ENCODE results near the gene IL17RE.

The IL17RE gene

DNA sequence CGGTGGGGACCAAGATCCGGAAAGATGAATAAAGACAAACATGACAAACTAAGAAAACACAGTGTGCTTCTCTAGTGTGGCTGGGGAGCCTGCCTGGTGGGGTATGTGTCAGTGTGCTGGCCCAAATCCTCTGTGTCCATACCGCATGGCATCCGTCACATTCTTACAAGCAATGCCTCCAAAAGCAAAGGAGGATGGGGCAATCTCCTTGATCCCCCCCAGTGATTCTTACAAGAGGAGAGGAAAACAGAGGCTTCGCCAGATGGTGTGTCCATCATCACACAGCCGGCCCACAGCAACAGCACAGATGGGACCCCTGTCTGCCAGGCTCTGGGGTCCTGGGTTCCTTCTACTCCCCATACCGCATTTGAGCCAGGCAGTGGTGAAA lies 13.7 kb downstream of the IL17RE start (continued):
- no peak for TF ChIP-seq ESRRG (CRISPR knock-in tag; IDR thresholded peaks at IDR 0.05)

- TF ChIP-seq ZFP3 (CRISPR knock-in tag; IDR thresholded peaks at IDR 0.05) (peak; percentile 92), RARB (CRISPR knock-in tag; IDR thresholded peaks at IDR 0.05) (no peak)
- ATAC-seq = peak; percentile 97
These were observed 14.4 kb downstream of the IL17RE start, which contains the start of gene IL17RC for GRCh38 chr3:9916734-9917680. IL17RC (plus strand) TSS chr3:9917098; CDS start chr3:9917316, 218 bp downstream.

DNA sequence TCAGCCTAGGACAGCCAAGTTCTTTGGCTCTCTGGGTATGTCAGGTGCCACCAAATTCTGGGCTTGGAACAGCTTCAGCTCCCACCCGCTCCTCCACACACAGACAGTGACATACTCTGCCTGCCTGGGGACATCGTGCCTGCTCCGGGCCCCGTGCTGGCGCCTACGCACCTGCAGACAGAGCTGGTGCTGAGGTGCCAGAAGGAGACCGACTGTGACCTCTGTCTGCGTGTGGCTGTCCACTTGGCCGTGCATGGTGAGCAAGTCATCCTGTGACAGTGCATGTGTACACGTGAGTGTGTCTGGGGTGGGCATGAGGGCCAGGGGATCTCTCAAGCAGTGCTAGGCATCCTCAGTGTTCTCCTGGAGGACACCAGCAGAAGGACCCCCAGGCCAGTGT lies 15.2 kb downstream of the IL17RE start:
- TF ChIP-seq SNAI2 (CRISPR knock-in tag; IDR thresholded peaks at IDR 0.05) = no peak
- no peak for TF ChIP-seq ZNF565 (CRISPR knock-in tag; conservative IDR thresholded peaks at IDR 0.05; ENCODE audit: low read depth)
- TF ChIP-seq ZNF8 (CRISPR knock-in tag; IDR thresholded peaks at IDR 0.05) = no peak
- TF ChIP-seq, protein P1, sequence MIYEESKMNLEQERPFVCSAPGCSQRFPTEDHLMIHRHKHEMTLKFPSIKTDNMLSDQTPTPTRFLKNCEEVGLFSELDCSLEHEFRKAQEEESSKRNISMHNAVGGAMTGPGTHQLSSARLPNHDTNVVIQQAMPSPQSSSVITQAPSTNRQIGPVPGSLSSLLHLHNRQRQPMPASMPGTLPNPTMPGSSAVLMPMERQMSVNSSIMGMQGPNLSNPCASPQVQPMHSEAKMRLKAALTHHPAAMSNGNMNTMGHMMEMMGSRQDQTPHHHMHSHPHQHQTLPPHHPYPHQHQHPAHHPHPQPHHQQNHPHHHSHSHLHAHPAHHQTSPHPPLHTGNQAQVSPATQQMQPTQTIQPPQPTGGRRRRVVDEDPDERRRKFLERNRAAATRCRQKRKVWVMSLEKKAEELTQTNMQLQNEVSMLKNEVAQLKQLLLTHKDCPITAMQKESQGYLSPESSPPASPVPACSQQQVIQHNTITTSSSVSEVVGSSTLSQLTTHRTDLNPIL (CRISPR knock-in tag; IDR thresholded peaks at IDR 0.05; ENCODE audit: low read depth) = no peak
- no peak for ATAC-seq

GRCh38 chr3:9918261-9919038 lies 15.8 kb downstream of the IL17RE start:
- ATAC-seq = no peak
- TF ChIP-seq, protein P1 (CRISPR knock-in tag; IDR thresholded peaks at IDR 0.05; ENCODE audit: low read depth) = no peak
- TF ChIP-seq ARNTL (CRISPR knock-in tag; IDR thresholded peaks at IDR 0.05; ENCODE audit: borderline replicate concordance, low read depth) (no peak), CSDC2 (CRISPR knock-in tag; IDR thresholded peaks at IDR 0.05) (no peak), ZNF565 (CRISPR knock-in tag; conservative IDR thresholded peaks at IDR 0.05; ENCODE audit: low read depth) (no peak)
- TF ChIP-seq, protein P2, sequence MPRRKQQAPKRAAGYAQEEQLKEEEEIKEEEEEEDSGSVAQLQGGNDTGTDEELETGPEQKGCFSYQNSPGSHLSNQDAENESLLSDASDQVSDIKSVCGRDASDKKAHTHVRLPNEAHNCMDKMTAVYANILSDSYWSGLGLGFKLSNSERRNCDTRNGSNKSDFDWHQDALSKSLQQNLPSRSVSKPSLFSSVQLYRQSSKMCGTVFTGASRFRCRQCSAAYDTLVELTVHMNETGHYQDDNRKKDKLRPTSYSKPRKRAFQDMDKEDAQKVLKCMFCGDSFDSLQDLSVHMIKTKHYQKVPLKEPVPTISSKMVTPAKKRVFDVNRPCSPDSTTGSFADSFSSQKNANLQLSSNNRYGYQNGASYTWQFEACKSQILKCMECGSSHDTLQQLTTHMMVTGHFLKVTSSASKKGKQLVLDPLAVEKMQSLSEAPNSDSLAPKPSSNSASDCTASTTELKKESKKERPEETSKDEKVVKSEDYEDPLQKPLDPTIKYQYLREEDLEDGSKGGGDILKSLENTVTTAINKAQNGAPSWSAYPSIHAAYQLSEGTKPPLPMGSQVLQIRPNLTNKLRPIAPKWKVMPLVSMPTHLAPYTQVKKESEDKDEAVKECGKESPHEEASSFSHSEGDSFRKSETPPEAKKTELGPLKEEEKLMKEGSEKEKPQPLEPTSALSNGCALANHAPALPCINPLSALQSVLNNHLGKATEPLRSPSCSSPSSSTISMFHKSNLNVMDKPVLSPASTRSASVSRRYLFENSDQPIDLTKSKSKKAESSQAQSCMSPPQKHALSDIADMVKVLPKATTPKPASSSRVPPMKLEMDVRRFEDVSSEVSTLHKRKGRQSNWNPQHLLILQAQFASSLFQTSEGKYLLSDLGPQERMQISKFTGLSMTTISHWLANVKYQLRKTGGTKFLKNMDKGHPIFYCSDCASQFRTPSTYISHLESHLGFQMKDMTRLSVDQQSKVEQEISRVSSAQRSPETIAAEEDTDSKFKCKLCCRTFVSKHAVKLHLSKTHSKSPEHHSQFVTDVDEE (CRISPR knock-in tag; IDR thresholded peaks at IDR 0.05) = no peak

DNA sequence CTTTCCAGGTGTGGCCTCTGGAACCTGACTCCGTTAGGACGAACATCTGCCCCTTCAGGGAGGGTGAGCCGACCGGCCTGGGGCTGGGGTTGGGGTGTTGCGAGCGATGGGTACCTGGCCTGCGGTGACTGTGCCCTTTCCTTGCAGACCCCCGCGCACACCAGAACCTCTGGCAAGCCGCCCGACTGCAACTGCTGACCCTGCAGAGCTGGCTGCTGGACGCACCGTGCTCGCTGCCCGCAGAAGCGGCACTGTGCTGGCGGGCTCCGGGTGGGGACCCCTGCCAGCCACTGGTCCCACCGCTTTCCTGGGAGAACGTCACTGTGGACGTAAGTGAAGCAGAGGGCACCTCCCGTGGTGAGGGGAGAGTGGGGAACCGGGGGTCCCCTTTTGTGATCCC lies 25.5 kb downstream of the IL17RE start:
- ATAC-seq = no peak
- TF ChIP-seq ISL1 (CRISPR knock-in tag; IDR thresholded peaks at IDR 0.05) (no peak), ZNF70 (CRISPR knock-in tag; IDR thresholded peaks at IDR 0.05) (no peak), ZNF565 (CRISPR knock-in tag; conservative IDR thresholded peaks at IDR 0.05; ENCODE audit: low read depth) (no peak), TOX (CRISPR knock-in tag; IDR thresholded peaks at IDR 0.05; ENCODE audit: borderline replicate concordance) (no peak)

- ATAC-seq = no peak
- TF ChIP-seq ZFP30 (CRISPR knock-in tag; IDR thresholded peaks at IDR 0.05) = no peak
- no peak for TF ChIP-seq ZNF70 (CRISPR knock-in tag; IDR thresholded peaks at IDR 0.05)
- TF ChIP-seq ZC3H10 (CRISPR knock-in tag; IDR thresholded peaks at IDR 0.05) = no peak
- TF ChIP-seq, protein P3, sequence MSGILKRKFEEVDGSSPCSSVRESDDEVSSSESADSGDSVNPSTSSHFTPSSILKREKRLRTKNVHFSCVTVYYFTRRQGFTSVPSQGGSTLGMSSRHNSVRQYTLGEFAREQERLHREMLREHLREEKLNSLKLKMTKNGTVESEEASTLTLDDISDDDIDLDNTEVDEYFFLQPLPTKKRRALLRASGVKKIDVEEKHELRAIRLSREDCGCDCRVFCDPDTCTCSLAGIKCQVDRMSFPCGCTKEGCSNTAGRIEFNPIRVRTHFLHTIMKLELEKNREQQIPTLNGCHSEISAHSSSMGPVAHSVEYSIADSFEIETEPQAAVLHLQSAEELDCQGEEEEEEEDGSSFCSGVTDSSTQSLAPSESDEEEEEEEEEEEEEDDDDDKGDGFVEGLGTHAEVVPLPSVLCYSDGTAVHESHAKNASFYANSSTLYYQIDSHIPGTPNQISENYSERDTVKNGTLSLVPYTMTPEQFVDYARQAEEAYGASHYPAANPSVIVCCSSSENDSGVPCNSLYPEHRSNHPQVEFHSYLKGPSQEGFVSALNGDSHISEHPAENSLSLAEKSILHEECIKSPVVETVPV (CRISPR knock-in tag; IDR thresholded peaks at IDR 0.05) = no peak
- TF ChIP-seq, protein P2 (CRISPR knock-in tag; IDR thresholded peaks at IDR 0.05) = no peak
- TF ChIP-seq, protein P1 (CRISPR knock-in tag; IDR thresholded peaks at IDR 0.05; ENCODE audit: low read depth) = no peak
- TF ChIP-seq ZNF8 (CRISPR knock-in tag; IDR thresholded peaks at IDR 0.05) = no peak
- no peak for TF ChIP-seq GLIS3 (CRISPR knock-in tag; IDR thresholded peaks at IDR 0.05)
- TF ChIP-seq ARNTL (CRISPR knock-in tag; IDR thresholded peaks at IDR 0.05; ENCODE audit: borderline replicate concordance, low read depth) = no peak
- TF ChIP-seq TOX (CRISPR knock-in tag; IDR thresholded peaks at IDR 0.05; ENCODE audit: borderline replicate concordance) = no peak
- TF ChIP-seq OSR1 (CRISPR knock-in tag; IDR thresholded peaks at IDR 0.05) = no peak
These were observed 28.3 kb downstream of the IL17RE start for GRCh38 chr3:9930804-9931418.
